T-helper 1 cell treated with Interleukin-12 subunit alpha and Interleukin-12 subunit beta and Interleukin-4 antibody, amounts not matched to agents 30 ng/mL and 1 ng/mL, for 36 hours (primary cell): Measurements from ENCODE around the gene THPO. TPM values are rescaled to one million over a fixed set of nuclear protein-coding genes. Genes with fewer than 3 reads are reported as not detected.

ENCODE experiments used
- intact Hi-C: fragments of 100-400 bp; cut with micrococcal nuclease; formaldehyde crosslinking; loops from one replicate; pipeline ENCODE4 v1.15.1; 2024
- total RNA-seq: library from RNA; stranded (reverse); gene quantifications from 2 replicates; pipeline ENCODE4 v1.2.3, GENCODE V29; 2022

THPO gene
- total RNA-seq, 1 donor from 2014 or later: not detected

- intact Hi-C loops: loop anchor here (1.0 kb wide), 5 partner anchors 22 to 208 kb away; partner anchors contain the start of genes EIF4G1 and PSMD2
Measured at GRCh38 chr3:184335661-184336546, 42.1 kb downstream of the THPO start.

- intact Hi-C loops: loop anchor here (1.0 kb wide), 5 partner anchors 21 to 209 kb away; partner anchors contain the start of genes EIF4G1 and PSMD2
Measured at GRCh38 chr3:184335291-184335660, 42.7 kb downstream of the THPO start.

GRCh38 chr3:184334470-184335158 lies 43.4 kb downstream of the THPO start:
- intact Hi-C loops: loop anchor here (1.0 kb wide), 6 partner anchors 20 to 210 kb away; partner anchors contain the start of genes AP2M1, EIF4G1 and PSMD2

GRCh38 chr3:184333700-184334099 lies 44.3 kb downstream of the THPO start:
- intact Hi-C loops: loop anchor here (1.0 kb wide), 1 partner anchor 159 kb away; the partner anchor contains the start of gene AP2M1

- intact Hi-C loops: no loop called here
Measured at GRCh38 chr3:184333190-184333589, 44.8 kb downstream of the THPO start.

- intact Hi-C loops: no loop called here
Measured at GRCh38 chr3:184332370-184333090, 45.5 kb downstream of the THPO start.

- intact Hi-C loops: no loop called here
Measured at GRCh38 chr3:184328516-184328915, 49.5 kb downstream of the THPO start.

GRCh38 chr3:184327171-184327570 lies 50.8 kb downstream of the THPO start:
- intact Hi-C loops: no loop called here

GRCh38 chr3:184325715-184326369 lies 52.2 kb downstream of the THPO start:
- intact Hi-C loops: no loop called here

- intact Hi-C loops: no loop called here
Measured at GRCh38 chr3:184325269-184325668, 52.7 kb downstream of the THPO start.

GRCh38 chr3:184323696-184324095 lies 54.3 kb downstream of the THPO start:
- intact Hi-C loops: no loop called here

GRCh38 chr3:184322731-184323487 lies 55.1 kb downstream of the THPO start:
- intact Hi-C loops: no loop called here

Other genes with a start within 250 kb of the THPO start
- 57.4 and 58.0 TPM in 2 replicates for gene EIF2B5, start 242.8 kb downstream of the THPO start, total RNA-seq
- 41.8 and 47.1 TPM in 2 replicates for gene DVL3, start 222.8 kb downstream of the THPO start, total RNA-seq
- 210 and 221 TPM in 2 replicates for gene AP2M1, start 203.4 kb downstream of the THPO start, total RNA-seq
- gene ABCF3, start 192.0 kb downstream of the THPO start, total RNA-seq: 70.7 and 73.4 TPM in 2 replicates
- gene VWA5B2, start 148.6 kb downstream of the THPO start, total RNA-seq: not detected in 2 replicates
- gene ALG3, start 129.2 kb downstream of the THPO start, total RNA-seq: 51.5 and 57.4 TPM in 2 replicates
- 6.2 and 6.5 TPM in 2 replicates for gene EEF1AKMT4, start 128.5 kb downstream of the THPO start, total RNA-seq
- 0.15 and 0.20 TPM in 2 replicates for gene CAMK2N2, start 116.7 kb downstream of the THPO start, total RNA-seq
- not detected in 2 replicates for gene ECE2, start 102.2 kb downstream of the THPO start, total RNA-seq
- 223 and 235 TPM in 2 replicates for gene PSMD2, start 79.0 kb downstream of the THPO start, total RNA-seq
- 387 and 410 TPM in 2 replicates for gene EIF4G1, start 63.6 kb downstream of the THPO start, total RNA-seq
- 6.6 and 6.7 TPM in 2 replicates for gene FAM131A, start 40.6 kb downstream of the THPO start, total RNA-seq
- gene CLCN2, start 16.6 kb downstream of the THPO start, total RNA-seq: 3.7 and 4.9 TPM in 2 replicates
- 89.9 and 91.2 TPM in 2 replicates for gene POLR2H, start 16.5 kb downstream of the THPO start, total RNA-seq
- gene CHRD, start 1.8 kb upstream of the THPO start, total RNA-seq: not detected in 2 replicates
- 0.10 TPM in 2 replicates for gene EPHB3, start 183.6 kb upstream of the THPO start, total RNA-seq